Brain pericyte (primary cell): ENCODE data around the gene LRRC10B.

Experiments
- DNase-seq: peaks from one replicate; pipeline ENCODE4 v3.0.0-alpha.2; 2012; ENCODE audit warnings: low read depth, low spot score

Gene LRRC10B

GRCh38 chr11:61509043-61510029, 787 bp downstream of the LRRC10B start:
- no peak for DNase-seq

DNA sequence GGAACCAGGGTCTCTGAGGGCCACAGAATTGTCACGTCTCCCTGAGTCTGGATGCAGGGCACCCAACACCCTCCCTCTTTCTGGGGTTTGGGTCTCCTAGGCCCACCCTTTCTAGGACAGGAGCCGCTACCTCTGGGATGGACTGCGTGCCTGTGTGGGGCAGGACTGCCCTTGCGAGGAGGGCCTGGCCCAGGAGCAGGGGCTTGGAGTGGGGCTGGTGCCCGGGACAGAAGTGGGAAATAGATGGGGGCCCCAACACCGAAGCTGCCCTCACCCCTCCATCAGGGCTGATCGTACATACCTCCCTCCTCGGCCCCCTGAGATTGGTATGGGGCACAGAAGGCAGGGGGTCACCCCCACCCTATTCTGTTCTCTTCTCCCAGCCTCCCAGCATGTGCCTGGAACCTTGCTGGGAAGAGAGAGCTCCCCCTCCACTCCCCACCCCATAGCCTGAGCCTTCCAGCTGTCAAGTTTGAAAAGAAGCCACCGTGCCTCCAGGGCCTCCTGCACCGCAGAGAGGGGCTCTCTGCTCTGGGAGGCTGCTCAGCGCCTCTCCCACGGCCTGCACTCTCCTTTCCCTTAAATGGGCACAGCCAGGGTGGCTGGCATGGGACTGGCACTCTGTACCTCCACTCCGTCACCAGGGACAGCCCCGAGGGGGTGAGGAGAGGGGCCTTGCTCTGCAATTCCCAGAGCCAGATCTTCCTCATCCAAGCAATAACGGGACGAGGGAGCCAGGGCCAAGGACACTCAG, 1.8 kb downstream of the LRRC10B start:
- DNase-seq = no peak

DNA sequence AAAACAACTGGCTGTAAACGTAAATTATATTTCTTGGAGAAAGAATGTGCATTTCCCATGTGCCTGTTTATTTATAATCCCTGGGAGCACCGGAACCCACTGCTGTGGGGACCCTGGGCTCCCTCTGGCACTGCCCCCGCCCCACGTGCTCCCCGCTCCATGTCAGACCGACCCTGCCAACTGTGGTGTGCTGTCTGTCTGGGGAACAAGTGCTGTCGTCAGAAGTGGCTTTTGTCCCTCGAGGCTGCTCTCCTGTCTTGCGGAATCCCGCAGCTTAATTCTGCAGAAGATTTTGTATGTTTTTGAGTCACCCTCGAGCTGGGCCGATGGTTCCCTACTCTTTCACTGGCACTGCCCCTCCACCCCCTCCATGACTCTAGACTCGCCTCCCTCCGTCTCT, 2.4 kb downstream of the LRRC10B start:
- DNase-seq = no peak

GRCh38 chr11:61511383-61511782, 2.8 kb downstream of the LRRC10B start:
- DNase-seq = no peak

DNA sequence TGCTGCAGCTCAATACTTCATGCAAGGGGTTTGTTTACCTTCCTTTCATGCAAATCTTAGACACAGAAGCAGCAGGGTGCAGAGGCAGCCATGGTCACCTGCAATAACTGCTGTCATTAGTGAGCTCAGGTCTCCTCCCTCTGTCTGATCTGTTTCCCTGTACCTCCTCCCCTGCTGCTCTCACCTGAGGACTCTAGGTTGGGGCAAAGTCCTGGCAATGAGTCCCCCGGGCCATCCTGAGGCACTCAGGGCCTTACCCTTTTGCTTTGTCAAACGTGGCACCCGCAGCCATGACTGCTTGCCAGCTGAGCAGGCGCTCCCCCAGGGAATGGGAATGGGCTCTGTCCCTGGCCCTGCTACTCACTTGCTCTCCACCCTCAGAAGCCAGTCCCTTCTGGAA, 3.9 kb downstream of the LRRC10B start:
- DNase-seq = no peak

- no peak for DNase-seq
Observed at GRCh38 chr11:61513143-61513765, 4.7 kb downstream of the LRRC10B start.

DNA sequence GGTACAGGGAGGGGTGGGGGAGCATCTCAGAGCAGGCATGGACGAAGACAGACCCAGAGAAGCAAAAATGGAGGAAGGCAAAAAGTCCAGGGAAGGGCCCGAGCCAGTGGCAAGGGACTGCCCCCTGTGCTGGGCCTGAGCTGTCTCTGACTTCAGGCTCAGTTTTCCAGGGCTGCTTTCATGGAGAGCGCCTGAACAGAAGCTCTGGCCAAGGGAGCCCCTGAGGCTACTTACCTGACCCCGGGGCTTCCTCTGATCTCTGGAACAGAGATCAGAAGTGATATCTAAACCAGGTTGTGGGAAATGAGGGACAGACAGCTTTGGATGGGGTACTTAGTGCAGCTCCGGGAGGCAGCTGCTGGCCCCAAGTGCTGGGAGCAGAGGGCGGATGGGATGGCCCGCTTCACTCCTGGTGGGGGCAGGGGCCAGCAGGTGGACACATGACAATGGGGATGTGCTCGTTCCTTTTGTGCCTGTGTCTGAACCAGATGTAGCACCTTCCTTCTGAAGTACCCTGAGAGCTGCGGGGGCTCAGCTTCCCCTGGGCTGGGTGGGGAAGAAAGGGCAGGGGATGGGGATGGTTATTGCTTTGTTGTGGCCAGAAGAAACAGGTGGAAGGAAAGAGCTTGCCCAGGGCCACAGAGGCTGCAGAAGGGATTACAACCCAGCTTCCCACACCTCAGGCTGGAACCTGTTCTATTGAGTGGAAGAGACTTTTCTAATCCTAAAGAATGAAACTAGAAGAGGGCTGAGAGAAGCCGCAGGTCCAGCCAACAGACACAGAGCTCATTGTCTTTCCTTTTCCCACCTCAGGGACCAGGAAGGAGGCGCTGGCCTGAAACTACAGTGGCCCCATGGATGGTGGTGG, 5.7 kb downstream of the LRRC10B start:
- no peak for DNase-seq

GRCh38 chr11:61515686-61516085, 7.1 kb downstream of the LRRC10B start:
- DNase-seq = no peak

DNA sequence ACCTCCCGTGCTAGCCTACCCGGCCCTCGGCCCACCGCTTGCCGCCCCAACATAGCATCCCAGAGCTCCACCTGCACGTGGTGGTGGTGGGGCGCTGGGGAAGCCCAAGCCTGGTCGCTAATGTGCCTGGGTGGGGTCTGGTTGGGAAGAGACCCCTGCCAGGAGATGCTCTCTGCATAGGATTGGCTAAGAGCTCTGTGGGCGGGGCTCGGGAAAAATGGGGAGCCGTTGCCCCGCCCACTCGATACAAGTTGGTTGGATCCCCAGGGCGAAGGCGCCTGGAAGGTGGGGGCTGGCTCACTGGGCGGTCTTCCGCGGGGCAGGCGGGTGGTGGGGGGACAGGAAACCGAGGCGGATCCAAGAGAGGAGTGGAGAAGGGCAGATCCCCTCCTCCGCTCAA, 7.6 kb downstream of the LRRC10B start:
- DNase-seq = no peak

DNA sequence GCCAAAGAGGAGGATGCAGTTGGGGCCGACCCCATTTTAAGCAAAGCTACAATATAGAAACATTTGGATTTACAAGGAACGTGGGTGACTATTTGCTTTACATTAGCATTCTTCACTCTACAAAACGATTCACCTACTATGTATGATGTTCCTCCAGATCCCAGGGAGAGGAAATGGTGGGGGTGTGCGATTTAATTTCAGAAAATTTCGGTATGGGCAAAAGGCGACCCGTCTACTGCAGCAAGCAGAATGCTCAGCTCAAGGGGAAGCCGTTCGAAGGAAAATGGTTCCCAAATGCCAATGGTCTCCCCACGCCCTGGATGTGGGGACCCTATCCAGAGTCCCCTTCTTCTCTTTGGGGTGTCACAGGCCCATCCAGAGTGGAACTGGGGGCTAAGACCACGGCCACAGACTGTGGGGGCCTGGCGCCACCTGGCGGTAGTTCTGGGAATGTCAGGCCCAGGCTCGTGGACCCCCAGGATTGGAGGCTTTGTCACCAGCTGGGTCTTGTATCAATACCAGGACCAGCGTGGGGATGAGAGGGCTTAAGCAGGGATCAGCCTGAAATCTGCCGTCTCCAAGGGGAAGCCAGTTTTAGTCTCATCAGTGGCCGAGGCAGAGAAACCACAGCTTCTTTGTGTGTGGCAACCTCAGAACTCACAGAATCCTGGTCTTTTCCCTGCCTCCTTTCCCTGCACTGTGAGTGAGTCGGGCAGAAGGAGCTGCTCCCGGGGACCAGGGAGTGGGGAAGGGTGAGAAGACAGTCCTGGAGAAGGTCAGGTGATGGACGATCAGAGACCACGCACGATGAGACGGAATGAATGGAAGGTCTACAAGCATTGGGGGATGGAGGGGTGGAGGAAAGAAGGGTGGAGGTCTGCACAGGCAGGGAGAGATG, 8.4 kb downstream of the LRRC10B start:
- DNase-seq = no peak

- no peak for DNase-seq
Observed at GRCh38 chr11:61518032-61518795, 9.7 kb downstream of the LRRC10B start.

DNA sequence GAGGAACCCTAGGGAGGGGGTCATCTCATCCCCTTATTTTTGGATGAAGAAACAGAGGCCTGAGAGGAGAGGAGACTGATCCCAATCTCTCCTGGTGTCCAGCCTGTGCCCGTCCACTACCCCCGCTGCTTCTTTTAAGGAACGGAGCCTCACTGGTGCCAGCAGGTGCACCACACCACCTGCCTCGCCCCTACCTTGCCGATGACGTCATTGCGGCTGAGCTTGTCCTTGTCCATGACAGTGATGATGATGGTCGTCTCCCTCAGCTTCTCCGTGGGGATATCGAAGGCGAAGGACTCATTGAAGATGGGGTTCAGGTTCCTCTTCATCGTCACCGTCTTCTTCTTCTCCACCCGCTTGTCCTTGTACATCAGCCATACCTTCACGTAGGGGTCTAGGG, 14.3 kb downstream of the LRRC10B start:
- DNase-seq = no peak

- DNase-seq = no peak
Observed at GRCh38 chr11:61524446-61524845, 15.9 kb downstream of the LRRC10B start.

GRCh38 chr11:61524963-61525587, 16.5 kb downstream of the LRRC10B start:
- no peak for DNase-seq

GRCh38 chr11:61526229-61526628, 17.7 kb downstream of the LRRC10B start:
- no peak for DNase-seq

DNA sequence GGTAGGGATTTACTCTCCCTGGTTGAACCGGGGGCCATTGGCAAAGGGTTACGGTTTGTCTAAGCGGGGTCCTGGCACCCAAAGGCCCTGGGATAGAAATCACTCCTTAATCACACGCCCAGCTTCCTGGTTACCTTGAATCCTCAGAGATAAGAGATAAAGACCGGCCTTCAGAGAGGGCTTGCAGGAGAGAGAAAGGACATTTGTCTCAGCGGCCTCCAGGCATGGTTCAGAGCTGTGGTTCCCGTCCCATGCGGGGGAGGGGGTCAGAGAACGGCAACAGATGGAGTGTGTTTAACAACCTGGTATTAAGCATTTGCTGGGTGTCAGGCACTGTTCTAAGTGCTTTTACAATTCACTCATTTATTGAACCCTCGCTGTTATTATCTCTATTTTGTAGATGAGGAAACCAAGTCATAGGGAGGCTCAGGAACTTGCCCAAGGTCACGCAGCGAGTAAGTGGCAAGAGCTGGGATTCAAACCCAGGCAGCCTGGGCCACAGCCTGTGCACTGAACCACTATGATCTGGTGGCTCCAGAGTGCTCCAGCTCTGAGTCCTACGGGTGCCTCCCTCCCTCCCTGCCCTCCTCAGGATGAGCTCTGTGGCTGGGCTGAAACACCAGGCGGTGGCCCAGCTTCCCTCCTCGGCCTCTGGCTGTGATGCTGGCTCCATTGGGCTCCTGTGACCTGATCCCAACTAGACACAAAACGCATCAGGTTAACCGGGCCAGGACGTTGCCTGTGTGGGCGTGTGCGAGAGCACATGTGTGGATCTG, 18.6 kb downstream of the LRRC10B start:
- DNase-seq = no peak

- no peak for DNase-seq
Observed at GRCh38 chr11:61528114-61528513, 19.6 kb downstream of the LRRC10B start.

DNA sequence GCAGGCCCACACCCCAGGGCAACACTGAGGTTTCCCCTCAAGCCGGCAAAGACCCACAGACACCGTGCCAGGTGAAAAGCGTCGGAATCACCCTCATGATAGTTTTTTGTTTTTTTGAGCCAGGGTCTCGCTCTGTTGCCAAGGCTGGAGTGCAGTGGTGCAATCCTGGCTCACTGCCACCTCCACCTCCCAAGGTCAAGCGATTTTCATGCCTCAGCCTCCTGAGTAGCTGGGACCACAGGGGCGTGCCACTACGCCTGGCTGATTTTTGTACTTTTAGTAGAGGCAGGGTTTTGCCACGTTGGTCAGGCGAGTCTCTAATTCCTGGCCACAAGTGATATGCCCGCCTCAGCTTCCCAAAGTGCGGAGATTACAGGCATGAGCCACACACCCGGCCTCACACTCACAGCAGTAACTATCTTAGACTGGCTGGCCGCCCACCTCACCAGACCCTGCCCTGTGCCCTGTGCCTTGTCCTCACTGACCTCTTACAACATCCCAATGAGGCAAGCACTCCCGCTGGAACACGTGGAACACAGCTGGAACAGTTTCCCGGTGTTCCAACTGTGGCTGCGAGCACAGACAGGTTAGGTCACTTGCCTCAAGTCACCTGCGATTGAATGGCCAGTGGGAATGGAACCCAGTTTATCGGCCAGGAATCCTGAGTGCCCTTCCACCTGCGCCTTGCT, 21.1 kb downstream of the LRRC10B start:
- DNase-seq = no peak
